Spleen (tissue), 11 donors: ENCODE data around the gene SLC34A3. TPM values are rescaled to one million over a fixed set of nuclear protein-coding genes. Genes with fewer than 3 reads are reported as not detected.

Source experiments
- DNase-seq: peaks from one replicate; pipeline ENCODE4 v3.0.0-alpha.2; 2020
- H3K27ac ChIP-seq, 8 donors: fragments of 200-600 bp; sonication (generic) in 7 of 8; 1 replicate in 4 of 8; 2 replicates in 4 of 8; pipeline versions ENCODE4 v1.5.0 to v1.8.0; 2016 to 2021; ENCODE audit warnings: inconsistent platforms in 4 of 8, mild to moderate bottlenecking in 4 of 8, moderate library complexity in 1 of 8
- H3K27me3 ChIP-seq, 7 donors: fragments of 200-600 bp; sonication (generic) in 6 of 7; replicated peaks in 1 of 7; 1 replicate in 4 of 7; 2 replicates in 3 of 7; pipeline versions ENCODE4 v1.5.0 to v1.8.0; 2016 to 2021; ENCODE audit warnings: inconsistent platforms in 3 of 7, mild to moderate bottlenecking in 1 of 7
- H3K36me3 ChIP-seq, 6 donors: fragments of 200-600 bp; sonication (generic) in 5 of 6; 1 replicate in 4 of 6; 2 replicates in 2 of 6; pipeline versions ENCODE4 v1.5.0 to v1.8.0; 2016 to 2021; ENCODE audit warnings: inconsistent platforms in 2 of 6
- H3K4me1 ChIP-seq, 6 donors: fragments of 200-600 bp; sonication (generic) in 5 of 6; 1 replicate in 3 of 6; 2 replicates in 3 of 6; pipeline versions ENCODE4 v1.5.0 to v1.8.0; 2016 to 2021; ENCODE audit warnings: inconsistent platforms in 3 of 6
- H3K4me3 ChIP-seq, 8 donors: fragments of 200-600 bp; sonication (generic) in 7 of 8; 1 replicate in 4 of 8; 2 replicates in 4 of 8; pipeline versions ENCODE4 v1.5.0 to v1.8.0; 2016 to 2021; ENCODE audit warnings: inconsistent platforms in 4 of 8, mild to moderate bottlenecking in 4 of 8, moderate library complexity in 2 of 8
- H3K9me3 ChIP-seq, 8 donors: fragments of 200-600 bp; sonication (generic) in 7 of 8; 1 replicate in 4 of 8; 2 replicates in 4 of 8; pipeline versions ENCODE4 v1.5.0 to v1.8.0; 2016 to 2021; ENCODE audit warnings: inconsistent platforms in 4 of 8
- CTCF ChIP-seq, 11 experiments: fragments of 200-600 bp in 7 of 11; fragments of 450-650 bp in 4 of 11; sonication (generic) in 4 of 11; IDR thresholded peaks in 8 of 11; conservative IDR thresholded peaks in 3 of 11; 1 replicate in 7 of 11; 2 replicates in 4 of 11; pipeline versions ENCODE4 v1.4.0 to v1.8.0; 2016 to 2021; ENCODE audit warnings: antibody characterized with exemption in 11 of 11, inconsistent platforms in 4 of 11, mild to moderate bottlenecking in 1 of 11
- POLR2A ChIP-seq, 3 donors: fragments of 450-650 bp; IDR thresholded peaks; one replicate each; pipeline ENCODE4 v1.5.1; 2017; ENCODE audit warnings: antibody characterized with exemption in 3 of 3, mild to moderate bottlenecking in 1 of 3
- POLR2AphosphoS5 ChIP-seq, 3 donors: sonication (generic); formaldehyde crosslinking; IDR thresholded peaks; one replicate each; pipeline ENCODE4 v1.5.1; 2017; ENCODE audit warnings: antibody characterized with exemption in 3 of 3
- WGBS, 5 donors: extraction: QIAGEN DNeasy Blood & Tissue Kit in 3 of 5; methylation state at CpG; one replicate each; pipeline versions ENCODE4 v1.1.5 to v1.1.7; 2013 to 2018; 5-methylcytosine and 5-hydroxymethylcytosine counted together
- intact Hi-C: fragments of 100-400 bp; cut with DNase I; formaldehyde crosslinking; loops from one replicate; pipeline ENCODE4 v1.15.0; 2023; ENCODE audit warnings: low total_unique reads
- polyA plus RNA-seq, 3 donors: library from polyadenylated mRNA; stranded (reverse); fragments of 200-250 nt; gene quantifications; one replicate each; pipeline ENCODE4 v1.2.1, GENCODE V29; 2013
- total RNA-seq, 7 donors: library from RNA; depleted of rRNA in 3 of 7; stranded (reverse); fragments of >200 nt in 3 of 7; fragmentation: NEBNext Ultra II Directional in 4 of 7; extraction: Animal tissue kit (Norgen Biotek cat#: 25700) in 4 of 7; gene quantifications; one replicate each; pipeline versions ENCODE4 v1.1.0 to v1.2.1, GENCODE V29; 2016 to 2021
- donor health status: healthy with polysubstance abuse.
- donor health status: DM: no; HTN: no; CAD: no; lungs with moderate emphysema.
- donor health status: DM: no; HTN: no; CAD: no.
- donor health status: Bipolar disorder and iron deficiency.
- donor health status: healthy.
- donor health status: DM: no; HTN: no; CAD: no.
- donor health status: DM: yes; HTN: yes; CAD: no.

Gene SLC34A3
- total and polyA plus RNA-seq, 10 donors = not detected

- Histone ChIP-seq H3K27ac (peak overlapping the region in 2 of 8 donors; percentile 1 to 29), H3K9me3 (no peaks in the 10 kb centered on the region), H3K27me3 (no peaks in the 10 kb centered on the region), H3K36me3 (peaks cover 0 to 24% (median 18%) of the 10 kb centered on the region in 6 donors), H3K4me1 (peaks cover 15 to 42% (median 34%) of the 10 kb centered on the region in 6 donors), H3K4me3 (no peak overlapping the region)
- intact Hi-C loops = no loop called here
- WGBS, 5 donors = 75 to 88% (median 79%) methylated on average over 19 to 36 of the region's 36 CpGs
- TF ChIP-seq POLR2A (IDR thresholded peaks at IDR 0.05) = no peak
- no peak for TF ChIP-seq CTCF (IDR thresholded peaks at IDR 0.05 in 8 of 11, conservative IDR thresholded peaks at IDR 0.05 in 3 of 11)
- peak in 1 of 3 donors; percentile 23 for TF ChIP-seq POLR2AphosphoS5 (IDR thresholded peaks at IDR 0.05)
- no peak for DNase-seq
Observed at GRCh38 chr9:137244486-137245449, 14.1 kb downstream of the SLC34A3 start.

- intact Hi-C loops = no loop called here
- H3K27ac ChIP-seq = no peak overlapping the region
- 91 to 95% (median 93%) methylated on average over 18 to 25 of the region's 25 CpGs for WGBS, 5 donors
- H3K4me3 ChIP-seq = no peak overlapping the region
- H3K27me3 ChIP-seq = no peaks in the 10 kb centered on the region
- no peaks in the 10 kb centered on the region for H3K9me3 ChIP-seq
- peaks cover 0 to 24% (median 18%) of the 10 kb centered on the region in 6 donors for H3K36me3 ChIP-seq
- H3K4me1 ChIP-seq = peaks cover 12 to 34% (median 27%) of the 10 kb centered on the region in 6 donors
- TF ChIP-seq POLR2AphosphoS5 (IDR thresholded peaks at IDR 0.05) = peak in 1 of 3 donors; percentile 8
- TF ChIP-seq CTCF (IDR thresholded peaks at IDR 0.05 in 8 of 11, conservative IDR thresholded peaks at IDR 0.05 in 3 of 11) = no peak
- DNase-seq = no peak
Observed at GRCh38 chr9:137245450-137246421, 15.0 kb downstream of the SLC34A3 start.

GRCh38 chr9:137247135-137247915 is 16.6 kb downstream of the SLC34A3 start:
- no peaks in the 10 kb centered on the region for H3K9me3 ChIP-seq
- no peak overlapping the region for H3K27ac ChIP-seq
- peaks cover 7 to 26% (median 20%) of the 10 kb centered on the region in 6 donors for H3K4me1 ChIP-seq
- intact Hi-C loops = no loop called here
- no peaks in the 10 kb centered on the region for H3K27me3 ChIP-seq
- TF ChIP-seq POLR2AphosphoS5 (IDR thresholded peaks at IDR 0.05) = no peak
- no peak for TF ChIP-seq POLR2A (IDR thresholded peaks at IDR 0.05)
- TF ChIP-seq CTCF (IDR thresholded peaks at IDR 0.05 in 8 of 11, conservative IDR thresholded peaks at IDR 0.05 in 3 of 11) = no peak
- peaks cover 0 to 17% (median 15%) of the 10 kb centered on the region in 6 donors for H3K36me3 ChIP-seq
- no peak overlapping the region for H3K4me3 ChIP-seq
- no peak for DNase-seq
- 80 to 91% (median 85%) methylated on average over 14 to 20 of the region's 20 CpGs for WGBS, 5 donors
